GM12878 (cell line): ENCODE measurements around the gene DLD. TPM values are rescaled to one million over a fixed set of nuclear protein-coding genes. Genes with fewer than 3 reads are reported as not detected.

ENCODE experiments used
- ATAC-seq: fragments of 200-7000 bp; cut with Tn5 transposase; 3 replicates; pipeline ENCODE4 v1.9.1; 2020; ENCODE audit warnings: mild to moderate bottlenecking, moderate library complexity
- BruUV-seq: library from RNA; stranded (reverse); fragments of 400-500 nt; replicated peaks from 2 replicates; lab custom pipeline; 2021; lab: Mats Ljungman, UMichigan
- CTCF ChIA-PET: fragments of 300-600 bp; sonication (Branson Sonifier 250); formaldehyde crosslinking; extraction: SDS; loops from one replicate; lab custom pipeline; 2021; ENCODE audit warnings: inconsistent platforms; lab: Yijun Ruan, JAX
- POLR2A ChIA-PET: fragments of 350-600 bp; formaldehyde crosslinking; extraction: SDS; loops from one replicate; lab custom pipeline; 2021; ENCODE audit warnings: inconsistent platforms; lab: Charles Lee
- RAD21 ChIA-PET: fragments of 300-600 bp; sonication (Branson Sonifier 250); formaldehyde crosslinking; loops from one replicate; lab custom pipeline; 2023; ENCODE audit warnings: antibody characterized with exemption; ENCODE audit not compliant: unreplicated experiment; lab: Charles Lee
- SMC1A ChIA-PET: fragments of 300-600 bp; sonication (Branson Sonifier 250); formaldehyde crosslinking; loops from one replicate; lab custom pipeline; 2023; ENCODE audit not compliant: unreplicated experiment, uncharacterized antibody; lab: Charles Lee
- DNase-seq: peaks from one replicate; pipeline ENCODE4 v3.0.0-alpha.2; 2011; ENCODE audit warnings: low read depth, low spot score
- FAIRE-seq: peaks from 3 replicates; lab custom pipeline; 2011; peaks lifted over from hg19 to GRCh38; lab: Jason Lieb, UNC
- H2AFZ ChIP-seq: 2 replicates; pipeline ENCODE4 v1.6.0; 2011; ENCODE audit warnings: low read depth, low read length, control low read depth; ENCODE audit not compliant: control insufficient read depth
- H3K27ac ChIP-seq: 2 replicates; pipeline ENCODE4 v1.5.1; 2011; ENCODE audit warnings: control low read depth; ENCODE audit not compliant: control insufficient read depth, insufficient read depth
- H3K27me3 ChIP-seq, 2 experiments: replicated peaks in 1 of 2; 2 replicates each; pipeline versions ENCODE4 v1.6.0 to v1.6.1; 2011; ENCODE audit warnings: low read length in 1 of 2; ENCODE audit not compliant: control insufficient read depth in 2 of 2, insufficient read depth in 2 of 2
- H3K36me3 ChIP-seq, 2 experiments: 2 replicates each; pipeline ENCODE4 v1.5.1; 2011; ENCODE audit warnings: low read length in 1 of 2; ENCODE audit not compliant: control insufficient read depth in 2 of 2, insufficient read depth in 2 of 2
- H3K4me1 ChIP-seq: 2 replicates; pipeline ENCODE4 v1.6.1; 2011; ENCODE audit warnings: mild to moderate bottlenecking, low read length, moderate library complexity, mixed read lengths; ENCODE audit not compliant: control insufficient read depth, insufficient read depth
- H3K4me2 ChIP-seq: 2 replicates; pipeline ENCODE4 v1.6.0; 2011; ENCODE audit warnings: control low read depth; ENCODE audit not compliant: control insufficient read depth, insufficient read depth
- H3K4me3 ChIP-seq: fragments of 200-600 bp; sonication (generic); 2 replicates; pipeline ENCODE4 v1.5.1; 2016
- H3K79me2 ChIP-seq: 2 replicates; pipeline ENCODE4 v1.6.0; 2011; ENCODE audit warnings: low read length; ENCODE audit not compliant: control insufficient read depth, insufficient read depth
- H3K9ac ChIP-seq: 2 replicates; pipeline ENCODE4 v1.8.0; 2011; ENCODE audit warnings: low read length, control low read depth, mixed read lengths; ENCODE audit not compliant: control insufficient read depth, insufficient read depth
- H3K9me3 ChIP-seq: replicated peaks from 3 replicates; pipeline ENCODE4 v1.5.1; 2011; ENCODE audit warnings: mild to moderate bottlenecking, low read length; ENCODE audit not compliant: control insufficient read depth, insufficient read depth
- H4K20me1 ChIP-seq: 2 replicates; pipeline ENCODE4 v1.6.0; 2011; ENCODE audit not compliant: control insufficient read depth, insufficient read depth
- ESRRA ChIP-seq: IDR thresholded peaks from 2 replicates; pipeline ENCODE4 v1.6.1; 2012; ENCODE audit warnings: mild to moderate bottlenecking, low read length, improper control_type of control experiment
- LARP7 ChIP-seq: fragments of 450-650 bp; IDR thresholded peaks from 2 replicates; pipeline ENCODE4 v1.6.1; 2017; ENCODE audit warnings: mild to moderate bottlenecking
- POU2F2 ChIP-seq: IDR thresholded peaks from 3 replicates; pipeline ENCODE4 v1.6.1; 2011; ENCODE audit warnings: low read depth, mild to moderate bottlenecking, low read length, borderline replicate concordance
- RELA ChIP-seq: fragments of 450-650 bp; IDR thresholded peaks from 2 replicates; pipeline ENCODE4 v1.8.0; 2014; ENCODE audit warnings: borderline replicate concordance; ENCODE audit not compliant: partially characterized antibody
- SMAD1 ChIP-seq: fragments of 450-650 bp; IDR thresholded peaks from 2 replicates; pipeline ENCODE4 v1.6.1; 2018; ENCODE audit warnings: mild to moderate bottlenecking, low read depth; ENCODE audit not compliant: partially characterized antibody
- WGBS: methylation state at CpG from one replicate; pipeline ENCODE4 v1.1.6; 2016; ENCODE audit warnings: low lambda C conversion rate; ENCODE audit not compliant: insufficient replicate concordance, insufficient coverage; ENCODE audit errors: missing lambda C conversion rate; 5-methylcytosine and 5-hydroxymethylcytosine counted together
- in situ Hi-C: fragments of 300-500 bp; cut with MboI; formaldehyde crosslinking; loops from 9 replicates; pipeline ENCODE4 v1.14.3; 2018; ENCODE audit warnings: mixed read lengths
- intact Hi-C: fragments of 100-400 bp; cut with micrococcal nuclease; formaldehyde crosslinking; loops from one replicate; pipeline ENCODE4 v1.14.2; 2022; ENCODE audit not compliant: unreplicated experiment
- polyA plus RNA-seq, 11 experiments: library from polyadenylated mRNA; depleted of rRNA in 4 of 11; unstranded in 6 of 11; stranded (reverse) in 5 of 11; fragments of >200 nt; fragmentation: Nextera tagmentation in 4 of 11; fragmentation: Illumina TruSeq in 1 of 11; extraction: Ambion mirVana in 4 of 11; extraction: Trizol in 1 of 11; gene quantifications; 1 replicate in 1 of 11; 2 replicates in 10 of 11; pipeline versions ENCODE4 v1.2.1 to v1.2.3, GENCODE V29; 2011 to 2016; ENCODE audit warnings: inconsistent platforms in 2 of 11, missing spikeins in 2 of 11, low read depth in 1 of 11
- total RNA-seq, 4 experiments: library from RNA; depleted of rRNA in 3 of 4; stranded (reverse); fragments of >200 nt in 3 of 4; fragmentation: Illumina TruSeq in 1 of 4; extraction: Trizol in 1 of 4; gene quantifications; 2 replicates each; pipeline versions ENCODE4 v1.2.1 to v1.2.3, GENCODE V29; 2013 to 2021
- TF ChIP-seq, protein P1 (sequence below): fragments of 450-650 bp; IDR thresholded peaks from 2 replicates; pipeline ENCODE4 v1.6.1; 2017; ENCODE audit warnings: antibody characterized with exemption, mild to moderate bottlenecking, moderate library complexity

The DLD gene
- total and polyA plus RNA-seq, 10 of the 15 experiments (the other 5 are each of a cell fraction or from before 2014, with no cell fraction given) = 62.7 to 314 (median 161) TPM

DNA sequence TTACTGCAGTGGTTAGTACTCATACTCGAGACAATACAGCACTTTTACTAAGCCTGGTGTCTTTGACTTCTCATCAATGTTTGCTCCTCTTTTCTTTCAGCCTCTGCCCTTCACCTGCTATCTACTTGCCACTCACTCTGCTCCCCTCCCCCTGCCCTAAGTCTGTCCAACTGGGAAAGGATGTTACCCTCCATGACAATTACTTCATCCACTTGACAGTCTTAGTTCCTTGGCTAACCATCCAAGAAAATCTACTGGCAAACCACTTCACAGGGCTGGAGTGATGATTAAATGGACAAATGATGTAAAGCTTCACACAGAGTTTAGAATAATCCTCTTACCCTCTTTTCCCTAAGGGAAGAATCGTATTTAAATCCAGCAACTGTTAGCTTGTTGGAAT is 8.2 kb upstream of the DLD start:
- ChIA-PET SMC1A (interaction anchor here (0.7 to 1.2 kb wide), 2 partner anchors 42 to 683 kb away, joined by 3 read pairs; no protein-coding TSS in a partner anchor), POLR2A (no interaction called here), RAD21 (no interaction called here), CTCF (interaction anchor here (0.8 to 1.1 kb wide), 3 partner anchors 19 to 187 kb away, joined by 3 to 4 read pairs (median 4); no protein-coding TSS in a partner anchor)
- in situ Hi-C loops (no loop called here), intact Hi-C loops (no loop called here)
- H3K27ac ChIP-seq = no peak overlapping the region
- no peaks in the 10 kb centered on the region for H3K4me1 ChIP-seq
- H2AFZ ChIP-seq = no peak overlapping the region
- H3K36me3 ChIP-seq = no peaks in the 10 kb centered on the region
- FAIRE-seq (no peak), ATAC-seq (no peak), DNase-seq (no peak)
- no peak overlapping the region for H3K4me3 ChIP-seq
- 3% methylated on average over 2 of the region's 2 CpGs for WGBS
- H3K27me3 ChIP-seq = no peaks in the 10 kb centered on the region; a peak in 1 of 4 replicates
- no peak overlapping the region for H3K4me2 ChIP-seq
- no peaks in the 10 kb centered on the region for H3K9me3 ChIP-seq
- no TSS peak for BruUV-seq
- H4K20me1 ChIP-seq = no peaks in the 10 kb centered on the region
- TF ChIP-seq RELA (no peak), LARP7 (no peak), POU2F2 (no peak), ESRRA (no peak), SMAD1 (no peak)
- TF ChIP-seq, protein P1, sequence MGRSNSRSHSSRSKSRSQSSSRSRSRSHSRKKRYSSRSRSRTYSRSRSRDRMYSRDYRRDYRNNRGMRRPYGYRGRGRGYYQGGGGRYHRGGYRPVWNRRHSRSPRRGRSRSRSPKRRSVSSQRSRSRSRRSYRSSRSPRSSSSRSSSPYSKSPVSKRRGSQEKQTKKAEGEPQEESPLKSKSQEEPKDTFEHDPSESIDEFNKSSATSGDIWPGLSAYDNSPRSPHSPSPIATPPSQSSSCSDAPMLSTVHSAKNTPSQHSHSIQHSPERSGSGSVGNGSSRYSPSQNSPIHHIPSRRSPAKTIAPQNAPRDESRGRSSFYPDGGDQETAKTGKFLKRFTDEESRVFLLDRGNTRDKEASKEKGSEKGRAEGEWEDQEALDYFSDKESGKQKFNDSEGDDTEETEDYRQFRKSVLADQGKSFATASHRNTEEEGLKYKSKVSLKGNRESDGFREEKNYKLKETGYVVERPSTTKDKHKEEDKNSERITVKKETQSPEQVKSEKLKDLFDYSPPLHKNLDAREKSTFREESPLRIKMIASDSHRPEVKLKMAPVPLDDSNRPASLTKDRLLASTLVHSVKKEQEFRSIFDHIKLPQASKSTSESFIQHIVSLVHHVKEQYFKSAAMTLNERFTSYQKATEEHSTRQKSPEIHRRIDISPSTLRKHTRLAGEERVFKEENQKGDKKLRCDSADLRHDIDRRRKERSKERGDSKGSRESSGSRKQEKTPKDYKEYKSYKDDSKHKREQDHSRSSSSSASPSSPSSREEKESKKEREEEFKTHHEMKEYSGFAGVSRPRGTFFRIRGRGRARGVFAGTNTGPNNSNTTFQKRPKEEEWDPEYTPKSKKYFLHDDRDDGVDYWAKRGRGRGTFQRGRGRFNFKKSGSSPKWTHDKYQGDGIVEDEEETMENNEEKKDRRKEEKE = no peak
- H3K79me2 ChIP-seq = no peaks in the 10 kb centered on the region
- no peak overlapping the region for H3K9ac ChIP-seq
